ENCODE measurements around the gene AP1S3.

The AP1S3 gene

DNA sequence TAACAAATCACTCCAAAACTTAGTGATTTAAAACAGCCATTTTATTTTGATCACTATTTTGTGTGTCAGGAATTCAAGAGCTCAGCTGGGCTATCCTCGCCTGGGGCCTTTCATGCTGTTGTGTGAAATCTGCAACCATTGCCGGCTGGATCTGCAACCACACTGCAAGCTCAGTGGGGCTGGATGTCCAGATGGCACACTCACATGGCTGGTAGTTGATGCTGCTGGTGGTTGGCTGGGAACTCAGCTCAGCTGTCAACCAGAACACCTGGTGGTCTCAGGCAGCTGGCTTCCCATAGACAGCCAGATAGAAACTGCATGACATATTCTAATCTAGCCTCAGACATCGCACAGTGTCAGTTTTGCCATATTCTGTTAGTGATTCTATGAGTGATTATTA lies 30.6 kb upstream of the AP1S3 start:
- Histone ChIP-seq H3K9me3 (ENCODE audit: control insufficient read depth, low read depth, low read length) (no peaks in the 10 kb centered on the region), H3K4me1 (ENCODE audit: control insufficient read depth, low read depth, low read length) (no peaks in the 10 kb centered on the region), H3K27ac (ENCODE audit: low read length) (no peak overlapping the region), H3K36me3 (ENCODE audit: control insufficient read depth, low read depth, low read length) (no peaks in the 10 kb centered on the region), H3K4me3 (ENCODE audit: low read length) (no peak overlapping the region), H3K27me3 (ENCODE audit: control insufficient read depth, insufficient read depth, low read length) (no peaks in the 10 kb centered on the region), H3K9ac (ENCODE audit: low read length) (no peak overlapping the region)

DNA sequence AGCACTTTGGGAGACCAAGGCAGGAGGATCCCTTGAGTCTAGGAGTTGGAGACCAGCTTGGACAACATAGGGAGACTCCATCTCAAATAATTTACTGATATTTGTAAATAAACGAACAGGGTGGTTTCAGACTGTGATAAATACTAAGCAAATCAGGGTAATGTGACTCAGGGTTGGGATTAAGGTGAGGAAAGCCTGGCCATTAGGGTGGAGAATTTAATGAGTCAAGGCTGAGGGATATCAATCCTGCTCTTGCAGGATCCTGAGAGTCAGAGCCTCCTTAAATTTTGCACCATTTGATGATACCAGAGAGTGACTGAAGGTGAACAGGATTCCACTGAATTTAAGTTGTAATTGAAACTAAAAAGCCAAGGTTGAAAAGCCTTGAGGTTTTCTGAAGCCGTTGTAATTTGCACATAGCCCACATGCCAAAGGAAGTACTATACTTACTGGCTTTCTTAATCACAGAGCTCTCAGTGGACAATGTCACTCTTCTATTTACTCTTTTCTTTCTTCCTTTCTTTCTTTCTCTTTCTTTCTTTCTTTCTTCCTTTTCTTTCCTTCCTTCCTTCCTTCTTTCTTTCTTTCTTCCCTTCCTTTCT lies 28.6 kb upstream of the AP1S3 start:
- no peak overlapping the region for H3K9ac ChIP-seq (ENCODE audit: low read length)
- H3K36me3 ChIP-seq (ENCODE audit: control insufficient read depth, low read depth, low read length): no peaks in the 10 kb centered on the region
- H3K27me3 ChIP-seq (ENCODE audit: control insufficient read depth, insufficient read depth, low read length): no peaks in the 10 kb centered on the region
- H3K4me1 ChIP-seq (ENCODE audit: control insufficient read depth, low read depth, low read length): no peaks in the 10 kb centered on the region
- no peaks in the 10 kb centered on the region for H3K9me3 ChIP-seq (ENCODE audit: control insufficient read depth, low read depth, low read length)
- H3K4me3 ChIP-seq (ENCODE audit: low read length): no peak overlapping the region
- no peak overlapping the region for H3K27ac ChIP-seq (ENCODE audit: low read length)

DNA sequence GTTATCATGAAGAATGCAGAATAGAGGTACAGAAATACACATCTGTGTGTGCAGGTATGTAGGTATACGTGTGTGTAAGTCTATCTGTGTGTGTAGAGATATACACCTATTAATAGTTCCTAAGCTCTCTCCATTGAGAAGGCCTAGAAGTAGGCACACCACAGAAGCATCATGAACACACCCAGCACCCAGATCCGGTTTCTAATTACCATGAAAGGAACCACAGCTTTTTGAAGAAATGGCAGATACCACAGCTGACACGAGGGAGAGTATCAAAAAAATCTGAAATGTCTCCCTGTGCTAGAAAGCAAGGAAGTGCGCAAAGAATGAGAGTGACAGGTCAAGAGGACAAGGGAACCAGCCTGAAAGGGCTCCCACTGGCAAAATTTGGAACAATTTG lies 27.7 kb upstream of the AP1S3 start:
- Histone ChIP-seq H3K9me3 (ENCODE audit: control insufficient read depth, low read depth, low read length) (no peaks in the 10 kb centered on the region), H3K4me3 (ENCODE audit: low read length) (no peak overlapping the region), H3K27me3 (ENCODE audit: control insufficient read depth, insufficient read depth, low read length) (no peaks in the 10 kb centered on the region), H3K9ac (ENCODE audit: low read length) (no peak overlapping the region), H3K27ac (ENCODE audit: low read length) (no peak overlapping the region), H3K4me1 (ENCODE audit: control insufficient read depth, low read depth, low read length) (no peaks in the 10 kb centered on the region), H3K36me3 (ENCODE audit: control insufficient read depth, low read depth, low read length) (no peaks in the 10 kb centered on the region)

DNA sequence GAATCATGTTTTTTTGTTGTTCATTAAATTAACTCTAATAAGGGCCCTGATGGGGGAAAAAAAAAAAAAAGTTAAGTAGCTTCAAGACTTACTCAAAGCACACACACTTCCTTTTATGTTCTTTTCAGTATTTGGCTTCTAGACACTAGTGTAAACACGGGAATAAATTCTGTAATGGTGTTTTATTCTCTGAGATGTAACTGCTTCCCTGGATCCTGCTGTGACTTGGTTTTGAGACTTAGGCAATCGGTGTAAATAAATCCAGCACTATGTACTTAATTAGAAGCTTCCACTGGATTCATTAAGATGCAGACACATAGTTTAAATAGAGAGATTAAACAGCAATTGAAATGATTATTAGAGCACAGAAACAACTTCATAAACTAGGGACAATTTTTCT lies 26.1 kb upstream of the AP1S3 start:
- Histone ChIP-seq H3K4me3 (ENCODE audit: low read length) (no peak overlapping the region), H3K27me3 (ENCODE audit: control insufficient read depth, insufficient read depth, low read length) (no peaks in the 10 kb centered on the region), H3K27ac (ENCODE audit: low read length) (no peak overlapping the region), H3K9me3 (ENCODE audit: control insufficient read depth, low read depth, low read length) (no peaks in the 10 kb centered on the region), H3K36me3 (ENCODE audit: control insufficient read depth, low read depth, low read length) (no peaks in the 10 kb centered on the region), H3K9ac (ENCODE audit: low read length) (no peak overlapping the region), H3K4me1 (ENCODE audit: control insufficient read depth, low read depth, low read length) (no peaks in the 10 kb centered on the region)

DNA sequence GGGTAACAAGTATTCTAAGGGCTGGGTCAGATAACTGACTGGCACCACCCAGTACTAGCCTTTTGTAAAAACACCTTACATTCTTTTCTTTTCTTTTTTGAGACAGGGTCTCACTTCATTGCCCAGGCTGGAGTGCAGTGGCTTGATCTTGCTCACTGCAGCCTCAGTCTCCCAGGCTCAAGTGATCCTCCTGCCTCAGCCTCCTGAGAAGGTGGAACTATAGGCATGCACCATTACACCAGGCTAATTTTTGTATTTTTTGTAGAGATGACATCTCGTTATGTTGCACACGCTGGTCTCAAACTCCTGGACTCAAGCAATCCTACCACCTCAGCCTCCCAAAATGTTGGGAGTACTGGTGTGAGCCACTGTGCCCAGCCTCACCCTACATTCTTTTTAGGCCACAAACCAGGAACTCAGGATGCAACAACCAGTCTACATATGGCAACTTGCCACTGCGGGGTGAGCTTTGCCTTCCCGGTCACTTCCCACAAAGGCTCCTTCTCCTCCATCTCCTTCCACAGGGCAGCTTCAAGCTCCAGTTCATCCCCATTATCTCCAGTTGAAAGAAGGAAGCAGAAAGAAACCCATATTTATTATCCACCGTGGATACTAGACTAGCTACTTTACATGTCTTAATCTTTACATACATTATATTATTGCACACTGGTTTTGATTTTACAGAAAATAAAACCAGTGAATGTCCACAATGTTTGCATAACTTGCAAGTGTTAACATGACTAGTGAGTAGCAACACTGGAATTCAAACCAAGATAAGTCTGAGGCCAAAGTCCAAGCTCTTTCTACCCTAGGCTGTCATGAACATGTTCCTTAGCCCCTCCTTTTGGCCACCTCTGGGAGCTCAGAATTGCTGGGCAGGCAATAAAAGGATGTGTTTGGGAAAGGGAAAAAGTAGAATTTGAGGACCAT lies 23.7 kb upstream of the AP1S3 start:
- Histone ChIP-seq H3K27ac (ENCODE audit: low read length) (no peak overlapping the region), H3K9ac (ENCODE audit: low read length) (no peak overlapping the region), H3K27me3 (ENCODE audit: control insufficient read depth, insufficient read depth, low read length) (no peaks in the 10 kb centered on the region), H3K9me3 (ENCODE audit: control insufficient read depth, low read depth, low read length) (no peaks in the 10 kb centered on the region), H3K4me3 (ENCODE audit: low read length) (no peak overlapping the region), H3K36me3 (ENCODE audit: control insufficient read depth, low read depth, low read length) (no peaks in the 10 kb centered on the region), H3K4me1 (ENCODE audit: control insufficient read depth, low read depth, low read length) (no peaks in the 10 kb centered on the region)

DNA sequence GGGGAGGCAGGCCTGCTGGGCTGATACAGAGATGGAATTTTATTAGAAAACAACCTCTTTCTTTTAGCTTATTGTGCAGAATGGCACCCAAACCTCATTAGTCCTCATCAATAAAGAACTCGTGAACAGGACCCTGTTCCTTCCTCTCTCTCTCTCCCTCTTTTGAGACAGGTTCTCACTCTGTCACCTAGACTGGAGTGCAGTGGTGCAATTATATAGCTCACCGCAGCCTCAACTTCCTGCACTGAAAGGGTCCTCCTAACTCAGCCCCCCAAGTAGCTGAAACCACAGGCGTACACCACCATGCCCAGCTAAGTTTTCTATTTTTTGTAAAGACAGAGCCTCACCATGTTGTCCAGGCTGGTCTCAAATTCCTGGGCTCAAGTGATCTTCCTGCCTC lies 21.7 kb upstream of the AP1S3 start:
- Histone ChIP-seq H3K27ac (ENCODE audit: low read length) (no peak overlapping the region), H3K9ac (ENCODE audit: low read length) (no peak overlapping the region), H3K36me3 (ENCODE audit: control insufficient read depth, low read depth, low read length) (no peaks in the 10 kb centered on the region), H3K9me3 (ENCODE audit: control insufficient read depth, low read depth, low read length) (no peaks in the 10 kb centered on the region), H3K4me1 (ENCODE audit: control insufficient read depth, low read depth, low read length) (no peaks in the 10 kb centered on the region), H3K4me3 (ENCODE audit: low read length) (no peak overlapping the region), H3K27me3 (ENCODE audit: control insufficient read depth, insufficient read depth, low read length) (no peaks in the 10 kb centered on the region)

DNA sequence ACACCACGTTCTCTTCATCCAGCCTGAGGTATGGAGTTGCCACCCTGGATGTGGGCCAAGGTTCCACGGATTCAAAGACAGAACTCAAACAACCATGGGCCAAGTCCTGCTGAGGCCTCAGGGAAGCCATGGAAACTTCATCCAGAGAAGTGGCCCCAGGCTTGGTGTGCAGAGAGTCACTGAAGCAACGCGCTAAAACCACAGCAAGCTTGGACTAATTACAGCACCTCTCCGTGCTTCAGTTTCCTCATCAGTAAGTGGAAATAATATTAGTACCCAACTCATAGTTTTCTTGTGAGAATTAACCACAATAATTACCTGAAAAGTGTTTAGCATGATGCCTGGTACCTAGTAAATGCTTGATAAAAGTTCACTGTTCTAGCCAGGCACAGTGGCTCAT lies 19.2 kb upstream of the AP1S3 start:
- Histone ChIP-seq H3K9me3 (ENCODE audit: control insufficient read depth, low read depth, low read length) (no peaks in the 10 kb centered on the region), H3K27me3 (ENCODE audit: control insufficient read depth, insufficient read depth, low read length) (no peaks in the 10 kb centered on the region), H3K4me1 (ENCODE audit: control insufficient read depth, low read depth, low read length) (no peaks in the 10 kb centered on the region), H3K27ac (ENCODE audit: low read length) (no peak overlapping the region), H3K36me3 (ENCODE audit: control insufficient read depth, low read depth, low read length) (no peaks in the 10 kb centered on the region), H3K4me3 (ENCODE audit: low read length) (no peak overlapping the region), H3K9ac (ENCODE audit: low read length) (no peak overlapping the region)

DNA sequence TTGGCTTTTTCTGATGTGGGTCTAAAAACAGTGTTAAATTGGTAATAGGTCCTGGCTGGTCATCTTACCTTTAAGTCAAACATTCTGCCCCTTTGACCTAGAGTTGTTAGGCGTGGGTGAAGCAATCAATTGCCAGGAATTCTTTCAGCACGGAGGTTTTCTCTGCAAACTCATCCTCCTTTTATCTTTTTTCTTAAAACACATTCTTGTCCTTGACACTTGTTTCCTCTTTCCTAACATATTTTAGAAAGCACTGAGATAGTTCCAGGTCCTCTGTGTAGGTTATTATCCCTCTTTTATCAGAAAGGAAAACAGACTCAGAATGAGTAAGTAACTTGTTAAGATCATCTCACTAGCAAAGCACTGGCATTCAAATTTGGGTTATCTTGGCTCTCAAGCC lies 18.6 kb upstream of the AP1S3 start:
- Histone ChIP-seq H3K4me3 (ENCODE audit: low read length) (no peak overlapping the region), H3K27ac (ENCODE audit: low read length) (no peak overlapping the region)

DNA sequence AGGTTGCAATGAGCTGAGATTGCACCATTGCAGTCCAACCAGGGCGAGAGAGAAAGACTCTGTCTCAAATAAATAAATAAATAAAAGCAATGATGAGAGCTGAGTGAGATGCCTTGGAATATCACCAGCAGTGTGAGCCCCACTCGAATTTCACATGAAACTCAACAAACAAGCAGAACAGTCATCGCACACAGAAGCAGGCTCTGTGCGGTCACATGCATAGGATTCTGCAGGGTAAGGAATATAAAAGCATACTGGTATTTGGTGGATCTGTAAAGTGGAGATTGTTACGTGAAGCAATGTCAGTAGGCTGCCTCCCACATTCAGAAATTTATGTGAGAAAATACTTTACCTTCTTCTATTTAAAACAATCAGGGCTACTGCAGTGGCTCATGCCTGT lies 18.0 kb upstream of the AP1S3 start:
- no peaks in the 10 kb centered on the region for H3K36me3 ChIP-seq (ENCODE audit: control insufficient read depth, low read depth, low read length)
- H3K4me3 ChIP-seq (ENCODE audit: low read length): no peak overlapping the region
- H3K9me3 ChIP-seq (ENCODE audit: control insufficient read depth, low read depth, low read length): no peaks in the 10 kb centered on the region
- H3K27ac ChIP-seq (ENCODE audit: low read length): no peak overlapping the region
- no peaks in the 10 kb centered on the region for H3K27me3 ChIP-seq (ENCODE audit: control insufficient read depth, insufficient read depth, low read length)
- H3K4me1 ChIP-seq (ENCODE audit: control insufficient read depth, low read depth, low read length): no peaks in the 10 kb centered on the region
- H3K9ac ChIP-seq (ENCODE audit: low read length): no peak overlapping the region

More for the DNA sequence above, 18.6 kb upstream of the AP1S3 start:
- no peak overlapping the region for H3K9ac ChIP-seq (ENCODE audit: low read length)
- H3K9me3 ChIP-seq (ENCODE audit: control insufficient read depth, low read depth, low read length): no peaks in the 10 kb centered on the region
- no peaks in the 10 kb centered on the region for H3K36me3 ChIP-seq (ENCODE audit: control insufficient read depth, low read depth, low read length)
- H3K27me3 ChIP-seq (ENCODE audit: control insufficient read depth, insufficient read depth, low read length): no peaks in the 10 kb centered on the region
- no peaks in the 10 kb centered on the region for H3K4me1 ChIP-seq (ENCODE audit: control insufficient read depth, low read depth, low read length)

DNA sequence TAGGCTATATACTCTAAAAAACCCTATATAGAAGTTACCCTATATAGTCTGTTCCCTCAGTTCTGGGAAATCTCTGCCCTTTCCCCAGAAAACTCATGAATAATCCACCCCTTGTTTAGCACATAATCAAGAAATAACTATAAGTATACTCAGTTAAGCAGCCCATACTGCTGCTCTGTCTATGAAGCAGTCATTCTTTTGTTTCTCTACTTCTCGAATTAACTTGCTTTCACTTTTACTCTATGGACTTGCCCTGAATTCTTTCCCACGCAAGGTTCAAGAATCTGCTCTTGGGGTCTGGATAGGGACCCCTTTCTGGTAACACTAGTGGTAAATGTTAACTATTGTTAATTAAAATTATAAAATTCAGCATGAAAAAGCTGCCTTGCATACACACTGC lies 17.4 kb upstream of the AP1S3 start:
- H3K27me3 ChIP-seq (ENCODE audit: control insufficient read depth, insufficient read depth, low read length): no peaks in the 10 kb centered on the region
- H3K4me1 ChIP-seq (ENCODE audit: control insufficient read depth, low read depth, low read length): no peaks in the 10 kb centered on the region
- no peaks in the 10 kb centered on the region for H3K9me3 ChIP-seq (ENCODE audit: control insufficient read depth, low read depth, low read length)
- no peaks in the 10 kb centered on the region for H3K36me3 ChIP-seq (ENCODE audit: control insufficient read depth, low read depth, low read length)
- no peak overlapping the region for H3K9ac ChIP-seq (ENCODE audit: low read length)
- no peak overlapping the region for H3K4me3 ChIP-seq (ENCODE audit: low read length)
- H3K27ac ChIP-seq (ENCODE audit: low read length): no peak overlapping the region

DNA sequence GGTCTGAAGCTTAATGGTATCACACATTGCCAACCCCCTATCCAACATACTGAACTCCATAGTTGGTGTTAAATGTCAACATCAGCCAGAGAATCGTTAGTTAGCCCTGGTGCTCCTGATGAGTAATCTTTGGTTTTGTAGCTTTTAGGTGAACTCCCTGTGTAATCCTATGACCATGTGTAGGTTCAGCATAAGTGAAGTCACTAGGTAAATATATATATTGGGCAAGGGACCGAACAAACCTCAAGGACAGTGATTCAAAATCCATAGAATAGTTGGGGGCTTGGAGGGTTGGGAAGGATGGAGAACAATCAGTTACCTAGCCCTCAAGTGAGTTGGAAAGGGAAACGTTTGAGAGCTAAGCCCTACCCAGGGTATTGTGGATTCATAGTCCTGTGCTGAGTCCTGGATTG lies 16.0 kb upstream of the AP1S3 start:
- Histone ChIP-seq H3K9ac (ENCODE audit: low read length) (no peak overlapping the region), H3K27me3 (ENCODE audit: control insufficient read depth, insufficient read depth, low read length) (no peaks in the 10 kb centered on the region), H3K9me3 (ENCODE audit: control insufficient read depth, low read depth, low read length) (no peaks in the 10 kb centered on the region), H3K4me1 (ENCODE audit: control insufficient read depth, low read depth, low read length) (no peaks in the 10 kb centered on the region), H3K4me3 (ENCODE audit: low read length) (no peak overlapping the region), H3K27ac (ENCODE audit: low read length) (no peak overlapping the region), H3K36me3 (ENCODE audit: control insufficient read depth, low read depth, low read length) (no peaks in the 10 kb centered on the region)

DNA sequence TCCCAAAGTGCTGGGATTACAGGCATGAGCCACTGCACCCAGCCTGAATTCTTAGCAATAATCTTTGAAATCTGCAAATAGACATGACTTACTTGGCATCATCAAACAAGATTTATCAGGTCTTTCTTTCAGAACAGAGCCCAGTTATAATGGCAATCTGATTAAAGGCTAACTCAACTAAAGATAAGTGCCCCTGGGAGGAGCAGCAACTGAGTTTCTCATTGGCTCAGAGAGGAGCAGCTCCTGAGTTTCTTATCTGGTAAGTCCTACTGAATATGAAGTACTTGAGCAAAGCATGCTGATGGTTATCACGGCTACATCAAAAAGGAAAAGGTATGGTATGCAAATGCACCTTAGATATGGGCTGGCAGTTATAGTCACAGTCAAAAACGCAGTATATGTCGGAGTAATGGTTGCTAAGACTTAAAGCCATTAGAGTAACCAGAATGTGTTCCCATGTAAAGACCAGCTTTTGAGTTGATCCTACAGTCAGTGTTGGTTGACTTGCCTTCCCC lies 15.0 kb upstream of the AP1S3 start:
- no peak overlapping the region for H3K27ac ChIP-seq (ENCODE audit: low read length)
- no peak overlapping the region for H3K9ac ChIP-seq (ENCODE audit: low read length)
- H3K4me1 ChIP-seq (ENCODE audit: control insufficient read depth, low read depth, low read length): no peaks in the 10 kb centered on the region
- no peaks in the 10 kb centered on the region for H3K36me3 ChIP-seq (ENCODE audit: control insufficient read depth, low read depth, low read length)
- no peaks in the 10 kb centered on the region for H3K27me3 ChIP-seq (ENCODE audit: control insufficient read depth, insufficient read depth, low read length)
- no peak overlapping the region for H3K4me3 ChIP-seq (ENCODE audit: low read length)
- H3K9me3 ChIP-seq (ENCODE audit: control insufficient read depth, low read depth, low read length): no peaks in the 10 kb centered on the region
